CD14-positive monocyte (primary cell): Measurements from ENCODE around the gene TMED10. TPM values are rescaled to one million over a fixed set of nuclear protein-coding genes. Genes with fewer than 3 reads are reported as not detected.

Source experiments
- DNase-seq, 3 donors: peaks; one replicate each; pipeline ENCODE4 v3.0.0-alpha.2; 2011 to 2022
- H2AFZ ChIP-seq: 2 replicates; pipeline ENCODE4 v1.6.0; 2012; ENCODE audit warnings: mild to moderate bottlenecking, low read depth, low read length, inconsistent platforms; ENCODE audit not compliant: insufficient read depth, poor library complexity, severe bottlenecking
- H3K27ac ChIP-seq, 2 donors: 1 replicate in 1 of 2; 2 replicates in 1 of 2; pipeline ENCODE4 v1.5.1; 2012 to 2013; ENCODE audit warnings: low read length in 2 of 2, control low read depth in 1 of 2, inconsistent platforms in 1 of 2, low read depth in 1 of 2, mild to moderate bottlenecking in 1 of 2
- H3K27me3 ChIP-seq, 2 donors: one replicate each; pipeline versions ENCODE4 v1.6.0 to v1.6.1; 2011 to 2013; ENCODE audit warnings: low read length in 2 of 2; ENCODE audit not compliant: control insufficient read depth in 2 of 2, insufficient read depth in 2 of 2
- H3K36me3 ChIP-seq, 2 donors: replicated peaks in 1 of 2; 1 replicate in 1 of 2; 2 replicates in 1 of 2; pipeline versions ENCODE4 v1.5.1 to v1.6.1; 2012 to 2013; ENCODE audit warnings: low read length in 2 of 2, control low read depth in 1 of 2, inconsistent platforms in 1 of 2, mild to moderate bottlenecking in 1 of 2; ENCODE audit not compliant: insufficient read depth in 2 of 2, control insufficient read depth in 1 of 2
- H3K4me1 ChIP-seq, 2 donors: 1 replicate in 1 of 2; 2 replicates in 1 of 2; pipeline versions ENCODE4 v1.5.1 to v1.6.1; 2012 to 2013; ENCODE audit warnings: low read length in 2 of 2, control low read depth in 1 of 2, inconsistent platforms in 1 of 2, mild to moderate bottlenecking in 1 of 2, moderate library complexity in 1 of 2; ENCODE audit not compliant: insufficient read depth in 2 of 2, control insufficient read depth in 1 of 2
- H3K4me2 ChIP-seq: replicated peaks from 2 replicates; pipeline ENCODE3; 2012; ENCODE audit warnings: low read length, moderate library complexity, mild to moderate bottlenecking; ENCODE audit not compliant: poor library complexity, severe bottlenecking; ENCODE audit errors: extremely low read depth
- H3K4me3 ChIP-seq, 3 experiments: fragments of 200-600 bp in 1 of 3; sonication (generic) in 1 of 3; replicated peaks in 1 of 3; 1 replicate in 2 of 3; 2 replicates in 1 of 3; pipeline ENCODE4 v1.5.1; 2011 to 2013; ENCODE audit warnings: low read length in 3 of 3, mild to moderate bottlenecking in 3 of 3, control low read depth in 2 of 3, low read depth in 2 of 3, inconsistent platforms in 1 of 3, moderate library complexity in 1 of 3
- H3K79me2 ChIP-seq: 2 replicates; pipeline ENCODE4 v1.6.0; 2012; ENCODE audit warnings: mild to moderate bottlenecking, control low read depth, inconsistent platforms, low read length, moderate library complexity; ENCODE audit not compliant: insufficient read depth
- H3K9ac ChIP-seq: 2 replicates; pipeline ENCODE4 v1.6.0; 2017; ENCODE audit warnings: low read length, mild to moderate bottlenecking; ENCODE audit not compliant: insufficient read depth, poor library complexity, severe bottlenecking
- H3K9me3 ChIP-seq, 2 donors: replicated peaks in 1 of 2; 1 replicate in 1 of 2; 2 replicates in 1 of 2; pipeline versions ENCODE4 v1.5.1 to v1.6.1; 2012 to 2013; ENCODE audit warnings: low read length in 2 of 2, control low read depth in 1 of 2; ENCODE audit not compliant: control insufficient read depth in 1 of 2, insufficient read depth in 1 of 2
- H4K20me1 ChIP-seq: 2 replicates; pipeline ENCODE4 v1.6.0; 2012; ENCODE audit warnings: mild to moderate bottlenecking, low read length, control low read depth, moderate library complexity; ENCODE audit not compliant: insufficient read depth
- H3K27ac Mint-ChIP-seq, 7 donors: one replicate each; pipeline ENCODE4 v1.8.0; 2020; ENCODE audit warnings: mild to moderate bottlenecking in 7 of 7, mixed read lengths in 7 of 7, moderate library complexity in 6 of 7, inconsistent platforms in 2 of 7
- H3K27me3 Mint-ChIP-seq, 3 donors: one replicate each; pipeline ENCODE4 v1.8.0; 2021 to 2022; ENCODE audit warnings: low read depth in 3 of 3, mild to moderate bottlenecking in 3 of 3, mixed read lengths in 3 of 3, moderate library complexity in 3 of 3, inconsistent platforms in 1 of 3
- H3K36me3 Mint-ChIP-seq, 2 donors: one replicate each; pipeline ENCODE4 v1.8.0; 2020; ENCODE audit warnings: mixed read lengths in 2 of 2, inconsistent platforms in 1 of 2, mild to moderate bottlenecking in 1 of 2
- H3K4me1 Mint-ChIP-seq: one replicate; pipeline ENCODE4 v1.8.0; 2020; ENCODE audit warnings: mild to moderate bottlenecking, mixed read lengths
- H3K4me3 Mint-ChIP-seq, 2 donors: one replicate each; pipeline ENCODE4 v1.8.0; 2020; ENCODE audit warnings: mild to moderate bottlenecking in 2 of 2, mixed read lengths in 2 of 2, moderate library complexity in 1 of 2
- H3K9me3 Mint-ChIP-seq, 7 donors: one replicate each; pipeline ENCODE4 v1.8.0; 2020 to 2022; ENCODE audit warnings: mixed read lengths in 7 of 7, mild to moderate bottlenecking in 6 of 7, moderate library complexity in 6 of 7, inconsistent platforms in 2 of 7
- WGBS: methylation state at CpG from one replicate; pipeline ENCODE4 v1.1.5; 2013; ENCODE audit warnings: missing lambda C conversion rate; ENCODE audit not compliant: insufficient coverage; 5-methylcytosine and 5-hydroxymethylcytosine counted together
- intact Hi-C, 2 donors: fragments of 100-400 bp; cut with micrococcal nuclease; formaldehyde crosslinking; loops; one replicate each; pipeline versions ENCODE4 v1.15.0 to v1.15.1; 2023
- polyA plus RNA-seq, 3 donors: library from polyadenylated mRNA; depleted of rRNA in 1 of 3; unstranded in 2 of 3; stranded (reverse) in 1 of 3; fragments of 300-500 nt in 2 of 3; fragments of >200 nt in 1 of 3; fragmentation: Illumina TruSeq in 2 of 3; gene quantifications; 1 replicate in 2 of 3; 2 replicates in 1 of 3; pipeline ENCODE4 v1.2.3, GENCODE V29; 2012 to 2021
- TF ChIP-seq, protein P1 (sequence below): fragments of 200-600 bp; IDR thresholded peaks from one replicate; pipeline ENCODE4 v1.8.0; 2022; ENCODE audit warnings: antibody characterized with exemption, mild to moderate bottlenecking

The TMED10 gene
- polyA plus RNA-seq, 3 donors, result 98.5 to 243 (median 233) TPM

DNA sequence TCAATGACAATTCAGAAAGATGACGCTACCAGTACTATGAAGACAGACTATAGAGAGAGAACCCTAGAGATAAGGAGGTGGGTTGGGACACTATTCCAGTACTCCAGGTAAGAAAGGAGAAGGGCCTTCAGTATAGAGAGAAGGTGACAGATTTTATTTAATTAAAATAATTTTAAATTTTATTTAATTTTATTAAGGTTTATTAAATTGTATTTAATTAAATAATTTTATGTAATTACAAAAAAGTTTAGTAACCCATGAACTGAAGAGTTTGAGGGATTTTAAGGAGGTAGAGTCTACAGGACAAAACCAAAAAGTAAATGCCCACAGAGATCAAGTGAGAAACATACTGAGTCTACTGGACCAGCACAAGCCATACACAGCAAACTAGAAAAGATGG is 20.3 kb downstream of the TMED10 start:
- Histone ChIP-seq H3K79me2 (peaks cover 99% of the 10 kb centered on the region), H3K27ac (no peak overlapping the region), H3K9me3 (no peaks in the 10 kb centered on the region), H3K36me3 (peaks cover 5 to 15% of the 10 kb centered on the region in 2 donors), H2AFZ (no peak overlapping the region), H3K4me3 (no peak overlapping the region), H3K4me1 (peaks cover 15 to 32% of the 10 kb centered on the region in 2 donors), H3K9ac (no peak overlapping the region), H4K20me1 (peaks cover 13% of the 10 kb centered on the region), H3K4me2 (no peak overlapping the region), H3K27me3 (no peaks in the 10 kb centered on the region)
- H3K4me1 Mint-ChIP-seq, result peaks cover 41% of the 10 kb centered on the region
- H3K36me3 Mint-ChIP-seq, result peaks cover 19 to 28% of the 10 kb centered on the region in 2 donors
- no peaks in the 10 kb centered on the region for H3K27me3 Mint-ChIP-seq
- no peak overlapping the region for H3K4me3 Mint-ChIP-seq
- DNase-seq, result no peak
- H3K27ac Mint-ChIP-seq, result peak overlapping the region in 2 of 7 donors; percentile 64 to 73
- intact Hi-C loops, result no loop called here
- TF ChIP-seq, protein P1, sequence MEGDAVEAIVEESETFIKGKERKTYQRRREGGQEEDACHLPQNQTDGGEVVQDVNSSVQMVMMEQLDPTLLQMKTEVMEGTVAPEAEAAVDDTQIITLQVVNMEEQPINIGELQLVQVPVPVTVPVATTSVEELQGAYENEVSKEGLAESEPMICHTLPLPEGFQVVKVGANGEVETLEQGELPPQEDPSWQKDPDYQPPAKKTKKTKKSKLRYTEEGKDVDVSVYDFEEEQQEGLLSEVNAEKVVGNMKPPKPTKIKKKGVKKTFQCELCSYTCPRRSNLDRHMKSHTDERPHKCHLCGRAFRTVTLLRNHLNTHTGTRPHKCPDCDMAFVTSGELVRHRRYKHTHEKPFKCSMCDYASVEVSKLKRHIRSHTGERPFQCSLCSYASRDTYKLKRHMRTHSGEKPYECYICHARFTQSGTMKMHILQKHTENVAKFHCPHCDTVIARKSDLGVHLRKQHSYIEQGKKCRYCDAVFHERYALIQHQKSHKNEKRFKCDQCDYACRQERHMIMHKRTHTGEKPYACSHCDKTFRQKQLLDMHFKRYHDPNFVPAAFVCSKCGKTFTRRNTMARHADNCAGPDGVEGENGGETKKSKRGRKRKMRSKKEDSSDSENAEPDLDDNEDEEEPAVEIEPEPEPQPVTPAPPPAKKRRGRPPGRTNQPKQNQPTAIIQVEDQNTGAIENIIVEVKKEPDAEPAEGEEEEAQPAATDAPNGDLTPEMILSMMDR, result no peak
- WGBS, result no CpG with 5 or more reads among the region's 1 CpG
- no peaks in the 10 kb centered on the region for H3K9me3 Mint-ChIP-seq

DNA sequence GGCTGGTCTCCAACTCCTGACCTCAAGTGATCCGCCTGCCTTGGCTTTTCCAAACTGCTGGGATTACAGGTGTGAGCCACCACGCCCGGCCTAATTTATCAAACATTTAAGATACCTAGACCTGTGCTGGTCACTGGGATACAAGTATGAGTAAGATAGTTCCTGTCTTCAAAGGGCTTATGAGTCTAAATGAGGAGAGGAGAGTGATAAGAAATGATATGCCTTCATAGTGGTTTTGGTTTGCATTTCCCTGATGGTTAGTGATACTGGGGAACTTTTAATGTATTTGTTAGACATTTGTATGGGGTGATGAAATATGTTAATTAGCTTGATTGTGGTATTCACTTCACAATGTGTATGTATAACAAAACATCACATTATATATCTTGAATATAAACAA is 21.2 kb downstream of the TMED10 start:
- Histone ChIP-seq H4K20me1 (peaks cover 13% of the 10 kb centered on the region), H3K9me3 (no peaks in the 10 kb centered on the region), H2AFZ (no peak overlapping the region), H3K4me1 (peaks cover 17 to 37% of the 10 kb centered on the region in 2 donors), H3K4me3 (no peak overlapping the region), H3K36me3 (peaks cover 7 to 19% of the 10 kb centered on the region in 2 donors), H3K27ac (no peak overlapping the region), H3K9ac (no peak overlapping the region), H3K27me3 (no peaks in the 10 kb centered on the region), H3K4me2 (no peak overlapping the region), H3K79me2 (peaks cover 99% of the 10 kb centered on the region)
- no peak for DNase-seq
- Mint-ChIP-seq H3K36me3 (peaks cover 21 to 28% of the 10 kb centered on the region in 2 donors), H3K4me3 (no peak overlapping the region), H3K27ac (peak overlapping the region in 4 of 7 donors; percentile 19 to 73 (median 49)), H3K27me3 (no peaks in the 10 kb centered on the region), H3K9me3 (no peaks in the 10 kb centered on the region), H3K4me1 (peaks cover 44% of the 10 kb centered on the region)
- 83% methylated on average over 1 of the region's 3 CpGs for WGBS
- TF ChIP-seq, protein P1, result no peak
- intact Hi-C loops, result no loop called here
